GM12865 (cell line): ENCODE results near the gene GRIN1.

Source experiments
- DNase-seq: peaks from one replicate; pipeline ENCODE4 v3.0.0; 2010; ENCODE audit warnings: low read depth
- H3K4me3 ChIP-seq: 2 replicates; pipeline ENCODE4 v1.5.1; 2011; ENCODE audit warnings: mild to moderate bottlenecking, low read depth, low read length, control low read depth
- TF ChIP-seq, protein P1 (sequence below): IDR thresholded peaks from 2 replicates; pipeline ENCODE4 v1.5.1; 2011; ENCODE audit warnings: low read length, control low read depth, low read depth, inconsistent platforms; ENCODE audit not compliant: insufficient read depth; ENCODE audit errors: missing control alignments

The GRIN1 gene

DNA sequence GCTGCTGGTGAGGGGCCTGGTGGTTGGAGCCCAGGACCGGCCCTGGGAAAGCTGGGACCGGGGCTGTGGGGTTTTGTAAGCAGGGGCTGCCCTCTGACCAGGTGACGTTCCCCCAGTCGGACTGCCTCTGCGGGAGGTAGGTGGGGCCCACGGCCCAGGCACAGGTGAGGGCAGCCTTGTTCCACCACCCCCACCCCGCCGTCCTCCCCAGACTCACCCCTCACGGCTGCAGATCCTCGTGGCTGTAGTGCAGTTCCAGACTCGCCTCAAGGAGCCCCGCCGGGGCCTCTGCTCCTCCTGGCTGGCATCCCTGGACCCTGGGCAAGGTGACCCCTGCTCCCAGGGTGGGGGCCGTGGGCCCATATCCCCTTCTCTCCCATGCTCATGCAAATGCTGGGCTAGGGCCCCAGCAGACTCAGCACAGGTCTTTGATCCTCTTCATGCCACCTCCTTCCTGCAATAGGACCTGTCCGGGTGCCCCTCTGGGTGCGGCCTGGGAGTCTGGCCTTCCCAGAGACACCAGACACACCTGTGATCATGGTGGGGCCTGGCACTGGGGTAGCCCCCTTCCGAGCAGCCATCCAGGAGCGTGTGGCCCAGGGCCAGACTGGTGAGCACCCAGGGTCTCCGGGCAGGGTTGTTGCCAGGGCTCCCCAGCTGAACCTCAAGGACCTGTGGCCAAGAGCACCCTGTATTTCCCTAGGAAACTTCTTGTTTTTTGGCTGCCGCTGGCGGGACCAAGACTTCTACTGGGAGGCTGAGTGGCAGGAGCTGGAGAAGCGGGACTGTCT, 76.4 kb downstream of the GRIN1 start:
- TF ChIP-seq, protein P1, sequence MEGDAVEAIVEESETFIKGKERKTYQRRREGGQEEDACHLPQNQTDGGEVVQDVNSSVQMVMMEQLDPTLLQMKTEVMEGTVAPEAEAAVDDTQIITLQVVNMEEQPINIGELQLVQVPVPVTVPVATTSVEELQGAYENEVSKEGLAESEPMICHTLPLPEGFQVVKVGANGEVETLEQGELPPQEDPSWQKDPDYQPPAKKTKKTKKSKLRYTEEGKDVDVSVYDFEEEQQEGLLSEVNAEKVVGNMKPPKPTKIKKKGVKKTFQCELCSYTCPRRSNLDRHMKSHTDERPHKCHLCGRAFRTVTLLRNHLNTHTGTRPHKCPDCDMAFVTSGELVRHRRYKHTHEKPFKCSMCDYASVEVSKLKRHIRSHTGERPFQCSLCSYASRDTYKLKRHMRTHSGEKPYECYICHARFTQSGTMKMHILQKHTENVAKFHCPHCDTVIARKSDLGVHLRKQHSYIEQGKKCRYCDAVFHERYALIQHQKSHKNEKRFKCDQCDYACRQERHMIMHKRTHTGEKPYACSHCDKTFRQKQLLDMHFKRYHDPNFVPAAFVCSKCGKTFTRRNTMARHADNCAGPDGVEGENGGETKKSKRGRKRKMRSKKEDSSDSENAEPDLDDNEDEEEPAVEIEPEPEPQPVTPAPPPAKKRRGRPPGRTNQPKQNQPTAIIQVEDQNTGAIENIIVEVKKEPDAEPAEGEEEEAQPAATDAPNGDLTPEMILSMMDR = no peak
- H3K4me3 ChIP-seq = no peak overlapping the region
- no peak for DNase-seq

DNA sequence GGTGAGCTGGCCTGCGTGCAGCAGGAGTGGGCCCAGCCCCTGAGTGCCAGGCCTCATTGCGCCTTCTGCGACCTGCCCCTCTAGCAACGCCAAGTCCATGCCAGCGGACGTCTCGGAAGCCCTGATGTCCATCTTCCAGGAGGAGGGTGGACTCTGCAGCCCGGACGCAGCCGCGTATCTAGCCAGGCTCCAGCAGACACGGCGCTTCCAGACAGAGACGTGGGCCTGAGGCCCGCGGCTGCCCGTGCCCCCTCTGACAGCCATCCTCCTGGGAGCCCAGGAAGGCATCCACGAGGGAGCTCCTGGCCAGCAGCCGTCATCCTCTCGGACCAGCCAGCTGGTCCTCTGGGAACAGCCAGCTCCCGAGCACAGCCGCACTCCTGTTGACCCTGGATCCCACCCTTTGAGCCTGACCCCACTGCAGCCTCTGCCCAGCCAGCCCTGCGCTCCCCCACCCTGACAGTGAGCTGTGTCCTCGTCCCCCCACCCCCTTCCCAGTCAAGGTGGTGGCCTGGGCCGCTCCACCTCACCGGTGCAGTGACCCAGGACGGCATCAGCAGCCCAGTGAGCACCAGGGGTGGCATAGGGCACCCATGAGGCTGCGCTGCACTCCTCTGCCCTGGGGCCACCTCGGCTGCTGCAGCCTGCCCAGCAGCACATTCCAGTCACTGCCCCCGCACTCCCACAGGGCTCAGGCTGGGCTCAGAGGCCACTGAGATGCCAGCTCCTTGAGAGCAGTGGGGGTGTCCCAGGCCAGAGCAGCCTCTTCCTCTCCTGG, 77.4 kb downstream of the GRIN1 start:
- no peak overlapping the region for H3K4me3 ChIP-seq
- no peak for DNase-seq
- TF ChIP-seq, protein P1 = no peak

DNA sequence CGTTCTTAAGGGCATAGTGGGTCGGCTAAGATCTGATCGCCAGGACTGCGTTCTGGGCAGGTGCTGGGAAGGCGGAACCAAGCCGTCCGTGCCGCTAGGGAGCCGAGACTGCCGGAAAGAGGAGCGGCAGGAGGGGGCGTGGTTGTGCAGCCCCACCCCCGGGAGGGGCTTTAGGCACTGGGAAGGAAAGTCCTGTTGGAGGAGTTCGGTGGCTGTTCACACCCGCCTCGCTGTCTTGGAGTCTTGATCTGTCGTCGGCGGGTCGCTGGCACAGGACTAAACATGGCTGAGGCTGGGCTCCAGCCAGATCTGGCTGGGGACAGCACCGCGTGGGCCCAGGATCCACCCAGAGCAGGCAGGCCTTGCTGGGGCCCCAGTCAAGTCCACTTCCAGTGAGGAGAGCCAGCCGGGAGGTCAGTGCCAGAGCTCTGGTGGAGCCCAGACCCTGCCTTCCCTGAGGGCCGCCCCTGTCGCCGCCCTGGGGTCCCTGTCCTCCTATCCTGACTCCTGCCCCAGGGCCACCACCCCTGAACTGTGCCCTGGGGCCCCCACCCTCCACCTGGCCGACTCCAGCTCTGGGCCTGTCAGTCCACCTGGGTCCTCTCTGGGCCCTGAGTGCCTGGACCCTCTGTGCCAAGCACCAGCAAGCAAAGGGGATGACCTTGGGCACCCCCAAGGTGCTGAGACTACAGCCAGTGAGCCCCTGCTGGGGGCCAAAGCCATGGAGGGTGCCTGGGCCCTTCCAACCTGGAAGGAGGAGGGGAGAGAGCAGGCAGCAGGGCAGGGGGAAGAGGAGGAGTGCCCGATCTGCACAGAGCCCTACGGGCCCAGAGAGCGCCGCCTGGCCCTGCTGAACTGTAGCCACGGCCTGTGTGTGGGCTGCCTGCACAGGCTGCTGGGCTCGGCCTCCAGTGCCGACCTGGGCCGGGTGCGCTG, 78.6 kb downstream of the GRIN1 start:
- TF ChIP-seq, protein P1 = no peak
- H3K4me3 ChIP-seq = no peak overlapping the region
- no peak for DNase-seq

DNA sequence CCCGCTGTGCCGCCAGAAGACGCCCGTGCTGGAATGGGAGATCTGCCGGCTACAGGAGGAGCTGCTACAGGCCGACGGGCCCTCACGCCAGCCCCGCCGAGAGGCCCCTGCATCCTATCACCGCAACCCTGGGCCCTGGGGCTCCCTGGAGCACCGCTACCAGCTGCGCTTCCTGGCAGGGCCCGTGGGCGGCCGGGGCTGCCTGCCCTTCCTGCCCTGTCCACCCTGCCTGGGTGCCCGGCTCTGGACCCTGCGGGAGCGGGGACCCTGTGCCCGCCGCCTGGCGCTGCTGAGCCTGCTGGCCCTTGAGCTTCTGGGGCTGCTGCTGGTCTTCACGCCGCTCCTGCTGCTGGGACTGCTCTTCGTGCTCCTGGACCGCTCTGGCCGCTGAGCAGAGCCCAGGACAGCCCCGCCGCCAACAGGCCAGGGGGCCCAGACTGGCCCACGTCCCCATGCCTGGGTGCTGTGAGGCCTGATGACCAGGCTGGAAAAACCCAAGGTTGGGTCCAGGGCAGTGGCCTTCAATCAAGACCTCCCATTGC, 79.3 kb downstream of the GRIN1 start:
- TF ChIP-seq, protein P1 = no peak
- DNase-seq = no peak

More for the DNA sequence above, 79.3 kb downstream of the GRIN1 start:
- no peak overlapping the region for H3K4me3 ChIP-seq
